ENCODE measurements around the gene WDR6. TPM values are rescaled to one million over a fixed set of nuclear protein-coding genes. Genes with fewer than 3 reads are reported as not detected.

The WDR6 gene
- total RNA-seq, 1 donor from 2014 or later = 168 TPM

DNA sequence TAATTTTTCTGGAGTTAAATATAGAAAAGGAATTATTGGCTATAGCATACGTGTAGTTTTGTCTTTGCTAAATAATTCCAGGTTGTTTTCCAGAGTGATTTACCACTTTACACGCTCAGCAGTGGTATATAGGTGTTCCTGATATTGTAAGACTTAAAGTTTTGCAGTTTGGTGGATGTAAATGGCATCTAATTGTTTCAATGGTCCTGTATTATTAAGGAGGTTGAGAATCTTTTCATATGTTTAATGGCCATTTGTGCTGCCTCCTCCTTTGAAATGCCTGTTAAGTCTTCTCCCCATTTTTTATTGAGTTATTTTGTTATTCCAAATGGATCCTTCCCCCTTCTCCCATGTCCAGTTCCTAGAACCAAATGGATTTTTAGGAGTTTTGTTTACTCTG, 43.6 kb upstream of the WDR6 start:
- DNase-seq (ENCODE audit: low spot score) = no peak
- Mint-ChIP-seq H3K27me3 (ENCODE audit: low read depth) (no peaks in the 10 kb centered on the region), H3K36me3 (ENCODE audit: low read depth) (peaks cover 5% of the 10 kb centered on the region), H3K27ac (ENCODE audit: unreplicated experiment) (no peak overlapping the region), H3K4me1 (ENCODE audit: low read depth) (peaks cover 16% of the 10 kb centered on the region), H3K9me3 (ENCODE audit: low read depth) (no peaks in the 10 kb centered on the region), H3K4me3 (ENCODE audit: unreplicated experiment) (no peak overlapping the region)
- TF ChIP-seq, protein P1, sequence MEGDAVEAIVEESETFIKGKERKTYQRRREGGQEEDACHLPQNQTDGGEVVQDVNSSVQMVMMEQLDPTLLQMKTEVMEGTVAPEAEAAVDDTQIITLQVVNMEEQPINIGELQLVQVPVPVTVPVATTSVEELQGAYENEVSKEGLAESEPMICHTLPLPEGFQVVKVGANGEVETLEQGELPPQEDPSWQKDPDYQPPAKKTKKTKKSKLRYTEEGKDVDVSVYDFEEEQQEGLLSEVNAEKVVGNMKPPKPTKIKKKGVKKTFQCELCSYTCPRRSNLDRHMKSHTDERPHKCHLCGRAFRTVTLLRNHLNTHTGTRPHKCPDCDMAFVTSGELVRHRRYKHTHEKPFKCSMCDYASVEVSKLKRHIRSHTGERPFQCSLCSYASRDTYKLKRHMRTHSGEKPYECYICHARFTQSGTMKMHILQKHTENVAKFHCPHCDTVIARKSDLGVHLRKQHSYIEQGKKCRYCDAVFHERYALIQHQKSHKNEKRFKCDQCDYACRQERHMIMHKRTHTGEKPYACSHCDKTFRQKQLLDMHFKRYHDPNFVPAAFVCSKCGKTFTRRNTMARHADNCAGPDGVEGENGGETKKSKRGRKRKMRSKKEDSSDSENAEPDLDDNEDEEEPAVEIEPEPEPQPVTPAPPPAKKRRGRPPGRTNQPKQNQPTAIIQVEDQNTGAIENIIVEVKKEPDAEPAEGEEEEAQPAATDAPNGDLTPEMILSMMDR (IDR thresholded peaks at IDR 0.05) = no peak

GRCh38 chr3:48966367-48966766, 40.8 kb upstream of the WDR6 start:
- no peak for DNase-seq (ENCODE audit: low spot score)
- peaks cover 13% of the 10 kb centered on the region for H3K4me1 Mint-ChIP-seq (ENCODE audit: low read depth)
- no peaks in the 10 kb centered on the region for H3K27me3 Mint-ChIP-seq (ENCODE audit: low read depth)
- H3K27ac Mint-ChIP-seq (ENCODE audit: unreplicated experiment) = no peak overlapping the region
- TF ChIP-seq, protein P1 (IDR thresholded peaks at IDR 0.05) = no peak
- peaks cover 20% of the 10 kb centered on the region for H3K36me3 Mint-ChIP-seq (ENCODE audit: low read depth)
- no peaks in the 10 kb centered on the region for H3K9me3 Mint-ChIP-seq (ENCODE audit: low read depth)
- no peak overlapping the region for H3K4me3 Mint-ChIP-seq (ENCODE audit: unreplicated experiment)

- H3K4me1 Mint-ChIP-seq (ENCODE audit: low read depth) = peaks cover 13% of the 10 kb centered on the region
- no peak for DNase-seq (ENCODE audit: low spot score)
- TF ChIP-seq, protein P1 (IDR thresholded peaks at IDR 0.05) = no peak
- H3K9me3 Mint-ChIP-seq (ENCODE audit: low read depth) = no peaks in the 10 kb centered on the region
- H3K4me3 Mint-ChIP-seq (ENCODE audit: unreplicated experiment) = no peak overlapping the region
- H3K27me3 Mint-ChIP-seq (ENCODE audit: low read depth) = no peaks in the 10 kb centered on the region
- peaks cover 23% of the 10 kb centered on the region for H3K36me3 Mint-ChIP-seq (ENCODE audit: low read depth)
- peak overlapping the region; percentile 59 for H3K27ac Mint-ChIP-seq (ENCODE audit: unreplicated experiment)
Observed at GRCh38 chr3:48966876-48967361, 40.3 kb upstream of the WDR6 start.

DNA sequence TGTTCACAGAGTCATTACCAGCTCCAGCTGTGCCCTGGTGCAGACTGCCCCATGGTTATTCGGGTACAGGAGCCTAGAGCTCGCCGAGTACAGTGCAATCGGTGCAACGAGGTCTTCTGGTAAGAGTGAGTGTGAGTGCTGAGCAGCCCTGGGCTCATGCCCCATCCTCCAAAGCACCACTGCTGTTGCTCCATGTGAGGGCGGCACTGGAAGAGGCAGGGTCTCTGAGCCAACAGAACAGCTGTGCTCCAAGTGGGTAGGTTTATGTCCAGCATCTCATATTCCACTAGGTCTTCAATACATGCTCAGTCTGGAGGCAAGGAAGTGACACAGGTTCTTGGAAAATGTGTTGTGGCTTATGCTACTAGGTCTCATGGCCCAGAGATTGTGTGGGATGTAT, 36.6 kb upstream of the WDR6 start:
- H3K27me3 Mint-ChIP-seq (ENCODE audit: low read depth) = no peaks in the 10 kb centered on the region
- DNase-seq (ENCODE audit: low spot score) = no peak
- H3K27ac Mint-ChIP-seq (ENCODE audit: unreplicated experiment) = no peak overlapping the region
- no peak overlapping the region for H3K4me3 Mint-ChIP-seq (ENCODE audit: unreplicated experiment)
- peaks cover 36% of the 10 kb centered on the region for H3K36me3 Mint-ChIP-seq (ENCODE audit: low read depth)
- H3K9me3 Mint-ChIP-seq (ENCODE audit: low read depth) = no peaks in the 10 kb centered on the region
- H3K4me1 Mint-ChIP-seq (ENCODE audit: low read depth) = peaks cover 13% of the 10 kb centered on the region
- TF ChIP-seq, protein P1 (IDR thresholded peaks at IDR 0.05) = no peak

DNA sequence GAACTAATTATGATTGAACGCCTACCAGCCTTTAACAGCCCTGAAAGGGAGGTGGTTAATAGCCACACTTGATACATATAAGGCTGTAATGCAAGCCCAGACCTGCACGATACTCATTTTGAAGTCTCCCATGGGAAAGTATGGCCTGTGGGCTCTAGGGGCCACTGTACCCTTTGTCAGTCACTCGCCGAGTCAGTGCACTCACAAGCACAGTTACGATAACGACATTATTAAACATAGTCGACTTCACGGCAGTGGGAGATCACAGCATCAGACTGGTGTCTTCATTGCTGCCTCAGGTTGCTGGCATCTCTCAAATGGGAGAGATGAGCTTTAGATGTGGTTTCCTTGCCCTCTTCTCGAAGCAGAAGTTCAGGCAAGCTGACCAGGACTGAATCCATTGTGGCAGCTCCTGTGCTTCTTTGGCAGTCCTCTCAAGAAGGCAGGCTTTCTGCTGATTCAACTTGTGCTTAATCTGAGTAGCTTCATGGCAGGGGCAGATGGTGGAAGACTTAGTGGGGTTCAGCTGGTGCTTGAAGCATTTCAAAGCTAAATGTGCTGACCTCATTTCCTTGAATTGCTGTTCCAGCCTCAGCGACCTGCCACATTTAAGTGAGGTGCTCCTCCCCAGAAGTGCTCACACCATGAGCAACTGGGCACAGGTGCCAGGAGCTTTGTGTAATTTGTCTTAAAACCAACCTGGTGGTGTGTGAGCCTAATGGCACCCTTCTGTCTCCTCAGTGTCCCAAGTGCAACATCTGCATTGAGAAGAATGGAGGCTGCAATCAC, 32.9 kb upstream of the WDR6 start:
- Mint-ChIP-seq H3K9me3 (ENCODE audit: low read depth) (no peaks in the 10 kb centered on the region), H3K27ac (ENCODE audit: unreplicated experiment) (no peak overlapping the region), H3K4me1 (ENCODE audit: low read depth) (no peaks in the 10 kb centered on the region), H3K27me3 (ENCODE audit: low read depth) (no peaks in the 10 kb centered on the region), H3K4me3 (ENCODE audit: unreplicated experiment) (no peak overlapping the region), H3K36me3 (ENCODE audit: low read depth) (peaks cover 44% of the 10 kb centered on the region)
- DNase-seq (ENCODE audit: low spot score) = no peak
- TF ChIP-seq, protein P1 (IDR thresholded peaks at IDR 0.05) = no peak

All from chondrocyte (in vitro differentiated cells).